Naive thymus-derived CD4-positive, alpha-beta T cell (primary cell): ENCODE results near the gene RTN4. TPM values are rescaled to one million over a fixed set of nuclear protein-coding genes. Genes with fewer than 3 reads are reported as not detected.
"Not testable (repeated sequence)": the region's sequence is repeated elsewhere in the genome, so short reads cannot be mapped to it uniquely, and the experiment has no call there.

Source experiments
- ATAC-seq: fragments of 150-1000 bp; cut with Tn5 transposase; 2 replicates; pipeline ENCODE4 v1.10.0; 2021; ENCODE audit warnings: mild to moderate bottlenecking, moderate library complexity
- CTCF ChIA-PET: fragments of 350-600 bp; sonication (Branson Sonifier 250); formaldehyde crosslinking; loops from one replicate; lab custom pipeline; 2021; ENCODE audit warnings: antibody characterized with exemption; lab: Charles Lee
- POLR2A ChIA-PET: fragments of 350-600 bp; sonication (Branson Sonifier 250); formaldehyde crosslinking; loops from one replicate; lab custom pipeline; 2021; ENCODE audit warnings: antibody characterized with exemption, inconsistent platforms; lab: Charles Lee
- DNase-seq, 9 donors: peaks; one replicate each; pipeline versions ENCODE4 v3.0.0 to v3.0.0-alpha.2; 2020 to 2022; ENCODE audit warnings: mixed read lengths in 1 of 9
- H3K27ac ChIP-seq: one replicate; pipeline ENCODE4 v1.7.0; 2013; ENCODE audit warnings: mild to moderate bottlenecking, low read depth, low read length, moderate library complexity
- H3K27me3 ChIP-seq, 2 donors: one replicate each; pipeline ENCODE4 v1.7.0; 2013; ENCODE audit warnings: low read length in 2 of 2, mild to moderate bottlenecking in 2 of 2, moderate library complexity in 2 of 2; ENCODE audit not compliant: control insufficient read depth in 2 of 2, insufficient read depth in 2 of 2
- H3K36me3 ChIP-seq, 3 experiments: 1 replicate in 2 of 3; 2 replicates in 1 of 3; pipeline ENCODE4 v1.7.0; 2013; ENCODE audit warnings: low read length in 3 of 3, mild to moderate bottlenecking in 3 of 3, moderate library complexity in 1 of 3; ENCODE audit not compliant: insufficient read depth in 3 of 3, control insufficient read depth in 2 of 3
- H3K4me1 ChIP-seq, 2 donors: one replicate each; pipeline ENCODE4 v1.7.0; 2013; ENCODE audit warnings: low read length in 2 of 2, mild to moderate bottlenecking in 2 of 2, moderate library complexity in 1 of 2; ENCODE audit not compliant: control insufficient read depth in 2 of 2, insufficient read depth in 2 of 2
- H3K4me3 ChIP-seq: 2 replicates; pipeline ENCODE4 v1.7.0; 2013; ENCODE audit warnings: mild to moderate bottlenecking, low read length
- H3K9me3 ChIP-seq, 3 experiments: 1 replicate in 2 of 3; 2 replicates in 1 of 3; pipeline ENCODE4 v1.7.0; 2013; ENCODE audit warnings: low read length in 3 of 3; ENCODE audit not compliant: control insufficient read depth in 2 of 3
- H3K27ac Mint-ChIP-seq, 9 donors: one replicate each; pipeline ENCODE4 v1.8.0; 2020 to 2022; ENCODE audit warnings: mixed read lengths in 9 of 9, mild to moderate bottlenecking in 8 of 9, moderate library complexity in 5 of 9, inconsistent platforms in 2 of 9
- H3K27me3 Mint-ChIP-seq, 5 donors: one replicate each; pipeline ENCODE4 v1.8.0; 2021 to 2022; ENCODE audit warnings: mixed read lengths in 5 of 5, mild to moderate bottlenecking in 1 of 5
- H3K36me3 Mint-ChIP-seq, 5 donors: one replicate each; pipeline ENCODE4 v1.8.0; 2020 to 2022; ENCODE audit warnings: mixed read lengths in 5 of 5, mild to moderate bottlenecking in 3 of 5, inconsistent platforms in 1 of 5
- H3K4me1 Mint-ChIP-seq, 7 donors: one replicate each; pipeline ENCODE4 v1.8.0; 2020 to 2022; ENCODE audit warnings: mixed read lengths in 7 of 7, mild to moderate bottlenecking in 3 of 7, inconsistent platforms in 1 of 7
- H3K4me3 Mint-ChIP-seq, 10 donors: one replicate each; pipeline ENCODE4 v1.8.0; 2020 to 2022; ENCODE audit warnings: mild to moderate bottlenecking in 10 of 10, mixed read lengths in 10 of 10, moderate library complexity in 6 of 10, inconsistent platforms in 2 of 10
- H3K9me3 Mint-ChIP-seq, 11 donors: one replicate each; pipeline ENCODE4 v1.8.0; 2020 to 2022; ENCODE audit warnings: mixed read lengths in 11 of 11, mild to moderate bottlenecking in 4 of 11, inconsistent platforms in 1 of 11, moderate library complexity in 1 of 11
- intact Hi-C, 2 donors: fragments of 100-400 bp; cut with micrococcal nuclease; formaldehyde crosslinking; loops; one replicate each; pipeline ENCODE4 v1.15.1; 2023
- polyA plus RNA-seq, 2 donors: library from polyadenylated mRNA; unstranded; fragments of 300-500 nt; fragmentation: Illumina TruSeq; gene quantifications; one replicate each; pipeline ENCODE4 v1.2.3, GENCODE V29; 2021
- total RNA-seq, 6 experiments: library from RNA in 5 of 6; stranded (reverse) in 5 of 6; gene quantifications; 1 replicate in 5 of 6; 2 replicates in 1 of 6; pipeline ENCODE4 v1.2.3 and lab custom pipeline; 2021 to 2026

Gene RTN4
- total and polyA plus RNA-seq, 7 experiments from 2014 or later, result 59.6 to 126 (median 65.1) TPM

GRCh38 chr2:55093381-55093780, 43.1 kb upstream of the RTN4 start:
- H3K36me3 ChIP-seq, result no peaks in the 10 kb centered on the region
- Mint-ChIP-seq H3K4me1 (peaks cover 0 to 21% (median 10%) of the 10 kb centered on the region in 7 donors), H3K27ac (no peak overlapping the region), H3K4me3 (no peak overlapping the region), H3K9me3 (no peaks in the 10 kb centered on the region), H3K27me3 (peaks cover 0 to 9% (median 0%) of the 10 kb centered on the region in 5 donors), H3K36me3 (no peaks in the 10 kb centered on the region)
- ChIA-PET POLR2A (interaction anchor here (1.5 kb wide), 1 partner anchor 22 kb away, joined by 3 read pairs; no protein-coding TSS in a partner anchor), CTCF (no interaction called here)
- ATAC-seq (no peak), DNase-seq (no peak)
- H3K4me1 ChIP-seq, result peaks cover 0 to 4% of the 10 kb centered on the region in 2 donors
- intact Hi-C loops, result no loop called here
- no peak overlapping the region for H3K4me3 ChIP-seq
- H3K27ac ChIP-seq, result no peak overlapping the region
- no peaks in the 10 kb centered on the region for H3K27me3 ChIP-seq
- no peaks in the 10 kb centered on the region for H3K9me3 ChIP-seq

GRCh38 chr2:55092439-55092838, 42.2 kb upstream of the RTN4 start:
- Mint-ChIP-seq H3K4me1 (peaks cover 0 to 21% (median 10%) of the 10 kb centered on the region in 7 donors), H3K4me3 (peak overlapping the region in 1 of 10 donors; percentile 12), H3K36me3 (no peaks in the 10 kb centered on the region), H3K9me3 (no peaks in the 10 kb centered on the region), H3K27ac (peak overlapping the region in 1 of 9 donors; percentile 19), H3K27me3 (peaks cover 0 to 9% (median 0%) of the 10 kb centered on the region in 5 donors)
- POLR2A ChIA-PET, result interaction anchor here (1.5 kb wide), 1 partner anchor 23 kb away, joined by 3 read pairs; no protein-coding TSS in a partner anchor
- Histone ChIP-seq H3K4me1 (peaks cover 0 to 4% of the 10 kb centered on the region in 2 donors), H3K9me3 (no peaks in the 10 kb centered on the region), H3K27ac (no peak overlapping the region), H3K27me3 (no peaks in the 10 kb centered on the region), H3K36me3 (no peaks in the 10 kb centered on the region), H3K4me3 (no peak overlapping the region)
- CTCF ChIA-PET, result no interaction called here
- ATAC-seq, result no peak
- no peak for DNase-seq
- intact Hi-C loops, result no loop called here

GRCh38 chr2:55091681-55092080, 41.4 kb upstream of the RTN4 start:
- H3K9me3 Mint-ChIP-seq, H3K27ac ChIP-seq, H3K27me3 ChIP-seq, ATAC-seq, H3K36me3 ChIP-seq, DNase-seq, H3K4me1 ChIP-seq, H3K27me3 Mint-ChIP-seq, intact Hi-C loops, CTCF ChIA-PET, H3K4me3 Mint-ChIP-seq, H3K4me3 ChIP-seq, POLR2A ChIA-PET, H3K36me3 Mint-ChIP-seq, H3K9me3 ChIP-seq: not testable (repeated sequence)
- peak overlapping the region in 1 of 9 donors; percentile 27 for H3K27ac Mint-ChIP-seq
- peaks cover 0 to 21% (median 10%) of the 10 kb centered on the region in 7 donors for H3K4me1 Mint-ChIP-seq

- Mint-ChIP-seq H3K4me3 (no peak overlapping the region), H3K9me3 (no peaks in the 10 kb centered on the region), H3K27ac (peak overlapping the region in 1 of 9 donors; percentile 61), H3K36me3 (no peaks in the 10 kb centered on the region), H3K27me3 (peaks cover 0 to 9% (median 0%) of the 10 kb centered on the region in 5 donors), H3K4me1 (peaks cover 0 to 21% (median 10%) of the 10 kb centered on the region in 7 donors)
- Histone ChIP-seq H3K36me3 (no peaks in the 10 kb centered on the region), H3K27ac (no peak overlapping the region), H3K9me3 (no peaks in the 10 kb centered on the region), H3K4me3 (no peak overlapping the region), H3K27me3 (no peaks in the 10 kb centered on the region), H3K4me1 (peaks cover 0 to 4% of the 10 kb centered on the region in 2 donors)
- POLR2A ChIA-PET, result no interaction called here
- no peak for DNase-seq
- ATAC-seq, result no peak
- intact Hi-C loops, result no loop called here
- CTCF ChIA-PET, result no interaction called here
Observed at GRCh38 chr2:55090702-55091101, 40.5 kb upstream of the RTN4 start.

GRCh38 chr2:55089726-55090125, 39.5 kb upstream of the RTN4 start:
- Mint-ChIP-seq H3K27ac (no peak overlapping the region), H3K4me3 (no peak overlapping the region), H3K36me3 (no peaks in the 10 kb centered on the region), H3K27me3 (peaks cover 0 to 9% (median 0%) of the 10 kb centered on the region in 5 donors), H3K9me3 (no peaks in the 10 kb centered on the region), H3K4me1 (peaks cover 0 to 21% (median 10%) of the 10 kb centered on the region in 7 donors)
- DNase-seq (no peak), ATAC-seq (no peak)
- intact Hi-C loops, result no loop called here
- Histone ChIP-seq H3K36me3 (no peaks in the 10 kb centered on the region), H3K9me3 (no peaks in the 10 kb centered on the region), H3K4me3 (no peak overlapping the region), H3K27me3 (no peaks in the 10 kb centered on the region), H3K4me1 (peaks cover 0 to 4% of the 10 kb centered on the region in 2 donors), H3K27ac (no peak overlapping the region)
- ChIA-PET CTCF (no interaction called here), POLR2A (no interaction called here)

GRCh38 chr2:55088400-55088799, 38.1 kb upstream of the RTN4 start:
- CTCF ChIA-PET, result interaction anchor here (0.6 kb wide), 1 partner anchor 16 kb away, joined by 3 read pairs; no protein-coding TSS in a partner anchor
- H3K27ac Mint-ChIP-seq, result peak overlapping the region in 1 of 9 donors; percentile 33
- no peak overlapping the region for H3K27ac ChIP-seq

GRCh38 chr2:55087936-55088335, 37.7 kb upstream of the RTN4 start:
- DNase-seq, result no peak
- intact Hi-C loops, result no loop called here
- no peak for ATAC-seq
- ChIA-PET CTCF (interaction anchor here (0.6 to 0.7 kb wide), 2 partner anchors 16 to 25 kb away, joined by 3 read pairs; no protein-coding TSS in a partner anchor), POLR2A (no interaction called here)
- Mint-ChIP-seq H3K27me3 (peaks cover 0 to 9% (median 0%) of the 10 kb centered on the region in 5 donors), H3K4me3 (no peak overlapping the region), H3K27ac (no peak overlapping the region), H3K36me3 (no peaks in the 10 kb centered on the region), H3K9me3 (no peaks in the 10 kb centered on the region), H3K4me1 (peaks cover 0 to 17% (median 10%) of the 10 kb centered on the region in 7 donors)
- no peaks in the 10 kb centered on the region for H3K36me3 ChIP-seq
- no peak overlapping the region for H3K4me3 ChIP-seq
- H3K4me1 ChIP-seq, result peaks cover 0 to 4% of the 10 kb centered on the region in 2 donors
- H3K27ac ChIP-seq, result no peak overlapping the region
- H3K27me3 ChIP-seq, result no peaks in the 10 kb centered on the region
- H3K9me3 ChIP-seq, result no peaks in the 10 kb centered on the region

More at GRCh38 chr2:55088400-55088799, 38.1 kb upstream of the RTN4 start:
- Histone ChIP-seq H3K36me3 (no peaks in the 10 kb centered on the region), H3K4me3 (no peak overlapping the region), H3K4me1 (peaks cover 0 to 4% of the 10 kb centered on the region in 2 donors), H3K9me3 (no peaks in the 10 kb centered on the region), H3K27me3 (no peaks in the 10 kb centered on the region)
- Mint-ChIP-seq H3K27me3 (peaks cover 0 to 9% (median 0%) of the 10 kb centered on the region in 5 donors), H3K4me1 (peaks cover 0 to 20% (median 10%) of the 10 kb centered on the region in 7 donors), H3K9me3 (no peaks in the 10 kb centered on the region), H3K36me3 (no peaks in the 10 kb centered on the region), H3K4me3 (no peak overlapping the region)
- intact Hi-C loops, result no loop called here
- POLR2A ChIA-PET, result no interaction called here
- DNase-seq (no peak), ATAC-seq (no peak)
